Epithelial cell of proximal tubule (primary cell): ENCODE results near the gene GSTK1. TPM values are rescaled to one million over a fixed set of nuclear protein-coding genes. Genes with fewer than 3 reads are reported as not detected.

Experiments used
- DNase-seq: peaks from one replicate; pipeline ENCODE4 v3.0.0-alpha.2; 2011; ENCODE audit warnings: low read depth
- H3K4me3 ChIP-seq: 2 replicates; pipeline ENCODE4 v1.5.1; 2011; ENCODE audit warnings: low read depth, mild to moderate bottlenecking, low read length
- CTCF ChIP-seq: conservative IDR thresholded peaks from 2 replicates; pipeline ENCODE4 v1.5.1; 2012; ENCODE audit warnings: low read depth, mild to moderate bottlenecking, low read length
- total RNA-seq: library from RNA; depleted of rRNA; stranded (reverse); fragments of >200 nt; gene quantifications from 2 replicates; pipeline ENCODE4 v1.2.3, GENCODE V29; 2015

The GSTK1 gene
- total RNA-seq, 1 donor from 2014 or later, result 95.1 TPM

DNA sequence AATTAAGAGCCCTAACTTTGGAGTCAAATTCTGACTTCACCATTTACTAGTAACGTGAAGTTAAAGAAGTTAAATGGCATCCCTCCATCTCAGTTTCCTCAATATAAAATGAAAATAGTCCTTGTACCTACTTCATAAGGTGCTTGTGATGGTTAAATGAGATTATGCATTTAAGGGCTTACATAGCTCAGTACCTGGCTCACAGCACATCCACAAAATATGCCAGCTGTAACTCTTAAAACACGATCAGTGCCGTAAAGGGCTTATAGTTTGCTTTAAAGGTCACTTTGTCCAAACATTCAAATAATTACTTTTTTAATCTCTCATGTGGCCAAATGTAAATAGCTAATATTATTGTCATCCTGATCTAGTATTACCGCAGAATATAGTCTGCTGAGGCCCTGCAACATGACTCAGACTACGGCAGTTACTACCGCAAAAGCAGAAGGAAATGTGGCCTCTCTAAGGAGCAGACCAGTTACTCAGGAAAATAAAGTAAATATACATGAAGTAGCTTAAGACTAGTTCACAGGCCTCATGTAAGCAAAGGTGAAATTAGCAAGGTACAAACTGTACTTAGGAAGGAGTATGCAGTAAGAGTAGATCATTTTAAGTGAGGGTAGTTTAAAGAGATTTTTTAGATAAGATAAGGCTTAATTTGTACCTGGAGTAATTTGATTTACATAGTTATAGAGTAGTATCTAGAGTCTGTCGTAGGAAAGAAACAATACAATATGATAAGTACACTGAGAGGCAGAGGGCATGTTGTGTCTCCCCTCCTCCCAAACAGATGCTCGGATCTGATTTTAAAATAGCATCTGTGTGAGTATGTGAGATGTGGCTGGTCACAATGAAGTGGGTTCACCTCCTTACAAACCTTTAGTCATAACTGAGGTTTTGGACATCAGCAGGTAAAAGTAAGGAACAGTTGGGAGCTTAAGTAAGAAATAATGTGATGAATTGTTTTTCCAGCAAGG, 38.0 kb downstream of the GSTK1 start:
- no peak for DNase-seq
- no peak for TF ChIP-seq CTCF
- no peak overlapping the region for H3K4me3 ChIP-seq

DNA sequence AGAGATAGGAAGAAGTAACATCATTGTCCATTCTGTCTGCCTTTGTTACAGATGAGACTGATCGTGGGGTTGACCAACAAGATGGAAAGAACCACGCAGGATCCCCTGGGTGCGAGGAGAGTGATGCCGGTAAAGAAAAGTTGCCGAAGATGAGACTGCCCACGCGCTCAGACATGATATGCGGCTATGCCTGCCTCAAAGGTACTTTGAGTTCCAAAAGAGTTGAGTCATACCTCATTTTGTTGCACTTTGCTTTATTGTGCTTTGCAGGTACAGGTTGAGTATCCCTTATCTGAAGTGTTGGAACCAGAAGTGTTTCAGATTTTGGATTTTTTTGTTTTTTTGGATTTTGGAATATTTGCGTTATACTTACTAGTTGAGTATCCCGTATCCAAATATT, 40.5 kb downstream of the GSTK1 start:
- no peak for TF ChIP-seq CTCF
- no peak overlapping the region for H3K4me3 ChIP-seq
- DNase-seq, result no peak

GRCh38 chr7:143304938-143305337, 41.7 kb downstream of the GSTK1 start:
- TF ChIP-seq CTCF, result no peak
- no peak overlapping the region for H3K4me3 ChIP-seq

GRCh38 chr7:143305423-143306070, 42.3 kb downstream of the GSTK1 start:
- peak; percentile 90 for TF ChIP-seq CTCF
- no peak overlapping the region for H3K4me3 ChIP-seq
- no peak for DNase-seq

More at GRCh38 chr7:143304938-143305337, 41.7 kb downstream of the GSTK1 start:
- no peak for DNase-seq

- TF ChIP-seq CTCF, result no peak
- H3K4me3 ChIP-seq, result no peak overlapping the region
- no peak for DNase-seq
Observed at GRCh38 chr7:143308632-143309031, 45.4 kb downstream of the GSTK1 start.

GRCh38 chr7:143314127-143314526, 50.9 kb downstream of the GSTK1 start:
- no peak for TF ChIP-seq CTCF
- no peak for DNase-seq
- H3K4me3 ChIP-seq, result no peak overlapping the region

GRCh38 chr7:143315776-143316175, 52.5 kb downstream of the GSTK1 start, which contains the start of gene CLCN1:
Gene CLCN1 (plus strand): TSS chr7:143316111. CDS start chr7:143316213, 102 bp downstream.
- no peak within 1 kb of the TSS for H3K4me3 ChIP-seq
- no peak for TF ChIP-seq CTCF
- no peak for DNase-seq
